MV-4-11 (cell line): ENCODE data around the gene INTU.

ENCODE experiments used
- DNase-seq: peaks from one replicate; lab custom pipeline; 2025; lab: John Stamatoyannopoulos, UW

The INTU gene

DNA sequence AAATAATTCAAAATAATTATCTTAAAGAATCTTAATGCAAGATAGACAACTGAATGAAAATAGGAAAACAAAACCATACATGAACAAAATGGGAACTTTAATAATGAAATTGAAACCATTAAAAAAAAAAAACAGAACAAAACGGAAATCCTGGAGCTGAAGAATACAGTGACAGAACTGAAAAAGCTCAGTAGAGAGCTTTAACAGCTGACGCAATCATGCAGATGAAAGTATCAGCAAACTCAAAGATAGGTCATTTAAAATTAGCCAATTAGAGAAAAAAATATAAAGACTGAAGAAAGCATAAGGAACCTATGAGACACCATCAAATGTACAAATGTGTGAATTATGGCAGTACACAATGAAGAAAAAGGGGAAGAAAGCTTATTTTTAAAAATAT is 116.2 kb downstream of the INTU start:
- peak; percentile 32 for DNase-seq

DNA sequence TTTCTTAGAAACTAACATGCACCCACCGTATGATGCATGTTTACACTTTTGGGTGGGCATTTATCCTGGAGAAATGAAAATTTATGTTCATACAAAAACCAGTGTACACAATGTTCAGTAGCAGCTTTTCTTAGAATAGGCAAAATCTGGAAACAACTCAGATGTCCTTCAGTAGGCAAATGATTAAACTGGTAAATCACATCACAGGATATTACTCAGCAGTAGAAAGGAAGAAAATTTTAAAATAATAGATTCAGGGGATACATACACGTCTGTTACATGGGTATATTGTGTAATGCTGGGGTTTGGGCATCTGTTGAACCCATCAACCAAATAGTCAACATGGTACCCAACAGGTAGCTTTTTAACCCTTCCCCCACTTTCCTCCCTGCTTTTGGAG is 124.1 kb downstream of the INTU start:
- DNase-seq = no peak

DNA sequence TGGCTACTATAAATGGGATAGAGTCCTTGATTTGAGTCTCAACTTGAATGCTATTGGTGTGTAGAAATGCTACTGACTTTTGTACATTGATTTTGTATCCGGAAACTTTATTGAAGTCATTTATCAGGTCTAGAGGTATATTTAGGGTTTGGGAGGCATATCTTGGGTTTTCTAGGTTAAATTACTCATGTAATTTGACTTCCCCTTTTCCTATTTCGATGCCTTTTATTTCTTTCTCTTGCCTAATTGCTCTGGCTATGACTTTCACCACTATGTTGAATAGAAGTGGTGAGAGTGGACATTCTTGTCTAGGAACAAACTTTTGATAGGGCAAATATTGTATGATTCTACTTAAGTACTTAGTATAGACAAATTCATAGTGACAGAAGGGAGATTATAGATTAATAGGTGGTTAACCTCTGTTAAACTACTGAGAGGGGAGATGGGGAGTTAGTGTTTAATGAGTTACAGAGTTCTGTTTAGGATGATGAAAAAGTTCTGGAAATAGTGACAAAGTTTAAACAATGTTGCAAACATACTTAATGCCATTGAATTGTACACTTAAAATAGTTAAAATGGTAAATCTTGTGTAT is 126.6 kb downstream of the INTU start:
- peak; percentile 47 for DNase-seq

DNA sequence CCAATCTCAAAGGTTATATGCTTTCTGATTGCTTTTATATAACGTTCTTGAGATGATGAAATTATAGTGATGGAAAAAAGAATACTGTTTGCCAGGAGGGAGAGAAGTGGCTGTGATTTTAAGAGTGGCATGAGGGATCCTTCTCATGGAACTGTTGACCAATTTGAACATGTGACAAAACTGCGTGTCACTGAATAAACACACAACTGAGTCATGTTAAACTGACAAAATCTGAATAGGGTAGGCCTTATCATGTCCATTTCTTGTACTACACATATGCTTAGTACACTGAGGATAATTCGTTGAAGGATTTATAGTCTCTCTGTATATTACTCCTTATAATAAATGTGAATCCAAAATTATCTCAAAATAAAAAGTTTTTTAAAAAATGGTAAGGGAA is 127.1 kb downstream of the INTU start:
- DNase-seq = no peak

DNA sequence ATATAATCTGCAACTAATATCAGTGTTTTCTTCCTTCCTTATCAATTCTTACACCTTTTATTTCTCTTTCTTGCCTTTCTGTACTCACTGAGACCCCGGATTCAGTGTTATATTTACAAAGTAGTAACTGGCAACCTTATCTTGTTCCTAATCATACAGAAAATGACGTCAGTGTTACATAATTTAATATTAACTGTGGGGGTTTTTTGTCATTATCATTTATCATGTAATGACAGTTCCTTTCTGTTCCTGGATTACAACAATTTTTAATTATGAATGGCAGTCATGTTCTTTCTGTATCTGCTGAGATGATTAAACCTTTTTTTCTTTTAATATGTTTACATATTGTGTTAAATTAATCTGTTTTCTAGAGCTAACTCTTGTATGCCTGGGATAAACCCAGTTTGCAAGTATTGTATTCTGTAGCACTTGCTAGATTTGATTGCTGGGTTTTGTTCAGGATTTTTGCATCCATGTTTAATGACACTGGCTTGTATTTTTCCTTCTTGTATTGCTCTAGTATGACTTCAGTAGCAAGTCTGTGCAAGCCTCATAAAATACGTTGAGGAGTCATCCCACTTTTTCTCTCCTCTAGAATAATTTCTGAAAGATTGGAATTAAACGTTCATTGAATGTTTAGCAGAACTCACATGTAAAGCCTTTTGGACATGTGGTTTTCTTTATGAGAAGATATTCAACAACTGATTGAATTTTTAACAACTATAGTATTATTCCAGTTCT is 138.9 kb downstream of the INTU start:
- DNase-seq = no peak

DNA sequence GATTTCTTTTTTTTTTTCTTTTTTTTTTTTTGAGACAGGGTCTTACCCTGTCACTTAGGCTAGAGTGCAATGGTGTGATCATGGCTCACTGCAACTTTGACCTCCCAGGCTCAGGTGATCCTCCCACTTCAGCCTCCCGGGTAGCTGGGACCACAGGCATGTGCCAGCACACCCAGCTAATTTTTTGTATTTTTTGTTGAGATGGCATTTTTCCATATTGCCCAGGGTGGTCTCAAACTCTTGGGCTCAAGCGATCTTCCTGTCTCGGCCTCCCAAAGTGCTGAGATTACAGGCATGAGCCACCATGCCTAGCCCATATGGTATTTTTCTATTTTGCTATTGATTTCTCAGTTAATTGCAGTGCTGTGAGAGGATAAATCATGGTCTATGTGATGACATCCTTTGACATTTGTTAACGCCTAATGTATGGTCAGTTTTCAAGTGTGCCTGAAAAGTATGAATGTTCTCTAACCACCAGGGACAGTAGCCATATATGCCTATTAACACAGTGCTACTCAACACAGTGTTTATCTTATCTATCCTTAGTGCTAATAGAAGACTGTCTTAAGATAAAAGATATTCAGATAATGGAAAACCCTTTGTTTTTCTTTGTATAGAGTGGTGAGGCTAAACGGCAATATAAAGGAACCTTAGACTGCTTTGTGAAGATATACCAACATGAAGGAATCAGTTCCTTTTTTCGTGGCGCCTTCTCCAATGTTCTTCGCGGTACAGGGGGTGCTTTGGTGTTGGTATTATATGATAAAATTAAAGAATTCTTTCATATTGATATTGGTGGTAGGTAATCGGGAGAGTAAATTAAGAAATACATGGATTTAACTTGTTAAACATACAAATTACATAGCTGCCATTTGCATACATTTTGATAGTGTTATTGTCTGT is 140.3 kb downstream of the INTU start:
- DNase-seq = peak; percentile 42

DNA sequence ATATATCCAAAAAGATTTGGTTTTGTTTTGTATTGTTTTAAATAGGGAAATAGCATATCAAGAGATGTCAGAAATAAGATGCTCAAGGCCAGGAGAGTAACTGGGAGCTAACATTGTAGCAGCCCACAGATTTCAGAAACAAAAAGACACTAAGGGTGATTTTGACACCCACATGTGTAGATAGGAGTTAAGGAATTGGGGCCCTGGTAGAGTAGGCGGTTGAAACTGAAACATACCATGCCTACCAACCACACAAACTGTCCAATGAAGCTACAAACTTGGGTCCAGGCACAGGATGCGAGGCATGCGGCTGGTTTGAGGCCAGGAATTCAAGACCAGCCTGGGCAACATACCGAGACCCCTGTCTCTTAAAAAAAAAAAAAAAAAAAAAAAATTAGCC is 143.1 kb downstream of the INTU start:
- DNase-seq = no peak
